SW480 (cell line): Measurements from ENCODE around the gene COPG2.

Experiments used
- DNase-seq: peaks from one replicate; pipeline ENCODE4 v3.0.0-alpha.2; 2016; ENCODE audit warnings: low spot score

COPG2 gene

DNA sequence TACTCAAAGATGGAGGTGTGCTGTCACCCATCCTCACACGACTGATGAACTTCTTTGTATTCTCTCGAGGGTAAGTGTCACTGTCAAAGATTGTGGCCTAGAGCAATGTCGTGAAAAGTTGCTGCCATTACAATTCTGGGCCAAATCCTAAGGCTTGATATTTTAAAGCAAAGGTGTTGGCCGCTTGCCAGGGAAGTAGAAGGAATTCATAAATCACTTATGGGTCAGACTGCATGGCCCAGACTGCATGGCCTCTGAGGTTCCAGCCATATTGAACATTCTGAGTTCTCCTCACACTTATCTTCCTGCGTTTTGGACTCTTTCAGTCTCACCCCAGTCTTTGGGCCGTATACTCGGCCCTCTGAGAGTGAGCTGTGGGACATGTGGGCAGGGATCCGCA, 168.1 kb downstream of the COPG2 start:
- DNase-seq: no peak

DNA sequence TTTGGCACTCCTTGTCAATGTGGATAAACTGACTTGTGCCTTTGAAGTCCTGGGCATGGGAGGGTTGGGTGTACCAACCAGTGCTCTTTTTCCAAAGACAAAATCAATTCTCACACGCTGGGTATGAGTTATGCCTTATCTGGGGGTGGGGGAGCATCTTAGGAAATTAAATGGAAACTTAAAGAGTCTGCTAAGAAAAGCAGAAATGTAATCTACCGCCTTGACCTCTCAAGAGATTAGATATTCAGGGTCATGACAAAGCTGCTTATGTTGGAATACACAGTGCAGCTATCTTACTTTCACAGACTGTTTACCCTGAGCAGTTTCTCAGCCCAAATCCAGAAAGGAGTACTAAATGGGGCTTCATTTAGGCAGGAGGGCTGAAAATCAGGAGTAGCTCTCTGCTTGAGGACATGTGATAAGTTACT, 174.1 kb downstream of the COPG2 start:
- no peak for DNase-seq

DNA sequence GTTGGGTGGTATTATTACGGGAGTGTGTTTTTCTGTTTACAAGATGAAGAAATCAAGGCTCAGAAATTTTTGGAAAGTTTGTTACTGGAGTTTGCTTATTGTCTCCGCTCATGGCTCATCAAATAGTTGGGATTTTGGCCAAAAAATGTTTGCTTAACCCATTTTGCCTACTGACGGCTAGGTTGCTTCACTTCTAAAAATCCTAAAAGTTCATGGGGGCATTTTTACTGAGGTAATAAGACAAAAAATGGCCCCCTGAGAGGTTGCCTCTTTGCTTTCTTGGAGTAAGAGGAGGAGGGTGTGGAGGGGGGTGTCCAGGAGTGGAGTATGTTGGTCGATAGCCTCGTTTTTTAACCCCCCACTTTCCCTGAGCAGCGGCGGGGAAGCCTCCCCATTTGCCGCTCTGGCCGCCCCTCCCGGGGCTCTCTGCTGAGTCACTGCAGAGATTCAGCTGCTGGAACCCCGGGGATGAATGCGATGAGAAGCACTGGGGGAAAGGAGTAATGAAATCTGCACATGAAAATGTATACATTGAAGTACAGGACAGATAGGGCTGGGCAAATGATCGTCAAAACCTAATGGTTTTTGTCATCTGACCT, 175.2 kb downstream of the COPG2 start:
- no peak for DNase-seq

DNA sequence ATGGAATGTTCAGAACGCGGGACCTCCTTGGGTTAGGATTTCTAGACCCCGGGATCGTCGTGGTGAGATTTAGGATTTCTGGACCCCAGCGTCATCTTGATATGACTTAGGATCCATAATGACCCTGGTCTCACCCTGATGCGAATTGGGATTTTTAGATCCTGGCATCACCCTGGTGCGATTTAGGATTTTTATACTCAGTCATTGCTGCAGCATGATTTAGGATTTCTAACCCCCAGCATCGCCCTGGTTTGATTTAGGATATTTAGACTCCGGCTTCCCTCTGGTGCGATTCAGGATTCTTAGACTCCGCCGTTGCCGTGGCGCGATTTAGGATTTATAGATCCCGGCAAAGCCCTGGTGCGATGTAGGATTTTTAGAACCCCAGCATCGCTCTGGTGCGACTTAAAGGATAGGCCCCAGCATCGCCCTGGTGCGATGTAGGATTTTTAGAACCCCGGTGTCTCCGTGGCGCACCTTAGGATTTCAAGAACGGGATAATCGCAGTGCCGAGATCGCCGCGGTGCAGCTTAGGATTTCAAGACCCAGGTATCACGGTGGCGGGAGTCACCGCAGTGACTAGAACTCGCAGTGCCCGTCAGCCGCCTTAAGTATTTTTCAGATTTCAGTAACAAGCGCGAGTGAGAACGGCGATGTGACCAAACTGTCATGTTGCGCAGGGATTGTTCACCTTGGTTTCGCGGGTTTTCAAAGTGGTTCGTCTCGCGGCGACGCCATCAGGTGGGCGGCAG, 175.8 kb downstream of the COPG2 start:
- no peak for DNase-seq

DNA sequence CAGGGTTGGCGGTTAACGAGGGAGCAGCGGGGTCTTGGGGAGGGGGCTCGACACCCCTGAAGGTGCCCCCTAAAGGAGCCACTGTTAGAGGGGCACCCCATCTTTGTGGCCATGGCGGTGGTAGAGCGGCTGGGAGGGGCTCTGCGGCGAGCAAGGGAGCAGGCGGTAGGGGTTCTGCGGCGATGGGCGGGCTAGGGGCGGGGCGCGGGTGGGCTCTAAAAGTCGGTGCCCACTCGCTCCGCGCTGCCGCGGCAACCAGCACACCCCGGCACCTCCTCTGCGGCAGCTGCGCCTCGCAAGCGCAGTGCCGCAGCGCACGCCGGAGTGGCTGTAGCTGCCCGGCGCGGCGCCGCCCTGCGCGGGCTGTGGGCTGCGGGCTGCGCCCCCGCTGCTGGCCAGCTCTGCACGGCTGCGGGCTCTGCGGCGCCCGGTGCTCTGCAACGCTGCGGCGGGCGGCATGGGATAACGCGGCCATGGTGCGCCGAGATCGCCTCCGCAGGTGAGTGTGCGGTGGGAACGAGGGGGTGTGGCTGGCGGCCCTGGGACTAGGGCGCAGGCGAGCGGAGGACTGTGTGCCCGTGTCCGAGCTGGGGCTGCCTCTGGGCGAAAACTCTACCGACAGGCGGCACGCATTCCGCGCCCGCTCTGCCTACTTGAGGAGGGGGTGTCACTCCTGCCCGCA, 176.6 kb downstream of the COPG2 start, which contains the start of gene MEST:
MEST (plus strand) TSS at position 245 of the 682 bp plus-strand sequence; CDS start at position 474, 229 bp downstream.
- no peak for DNase-seq

DNA sequence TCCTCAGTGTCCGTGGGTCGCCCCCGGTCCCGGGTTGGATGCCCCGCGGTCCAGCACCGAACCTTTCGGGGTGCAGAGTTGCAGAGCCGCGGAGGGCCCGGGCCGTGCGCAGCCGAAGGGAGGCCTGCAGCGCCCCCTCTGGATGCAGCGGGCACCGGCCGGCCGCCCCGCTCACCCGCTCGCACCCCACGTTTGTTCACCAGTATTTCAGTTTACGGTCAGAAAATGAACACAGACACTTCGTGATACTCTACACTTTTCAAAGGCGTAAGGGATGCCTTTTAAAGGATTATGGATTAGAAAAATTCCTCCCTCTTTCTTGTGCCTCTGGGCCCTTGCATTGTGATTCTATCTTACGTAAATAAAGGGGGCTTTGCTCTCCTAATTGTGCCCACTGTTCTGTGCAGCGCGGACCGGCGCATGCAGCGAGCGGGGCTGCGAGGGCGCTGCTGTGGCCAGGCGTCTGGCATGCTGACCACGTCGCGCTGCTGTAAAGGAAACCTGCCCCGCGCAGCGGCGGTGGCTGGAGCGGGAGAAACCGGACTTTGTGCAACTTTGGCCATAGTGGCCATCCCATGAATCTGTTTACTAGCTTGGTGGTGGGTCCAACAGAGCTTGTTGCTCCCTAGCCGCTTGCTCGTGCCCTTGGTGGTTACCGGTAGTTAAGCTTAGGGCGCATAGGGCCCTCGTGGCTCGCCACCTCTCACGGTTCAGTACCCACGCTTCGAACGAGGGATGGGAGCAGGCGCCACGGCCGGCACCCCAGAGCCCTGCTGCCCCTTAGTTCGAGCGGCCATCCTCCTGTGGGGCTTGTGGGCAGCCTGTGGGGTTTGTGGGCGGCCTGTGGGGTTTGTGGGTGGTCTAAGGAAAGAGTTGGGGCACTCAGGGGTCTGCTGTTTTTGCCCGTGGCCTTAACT, 177.4 kb downstream of the COPG2 start:
- DNase-seq: no peak

DNA sequence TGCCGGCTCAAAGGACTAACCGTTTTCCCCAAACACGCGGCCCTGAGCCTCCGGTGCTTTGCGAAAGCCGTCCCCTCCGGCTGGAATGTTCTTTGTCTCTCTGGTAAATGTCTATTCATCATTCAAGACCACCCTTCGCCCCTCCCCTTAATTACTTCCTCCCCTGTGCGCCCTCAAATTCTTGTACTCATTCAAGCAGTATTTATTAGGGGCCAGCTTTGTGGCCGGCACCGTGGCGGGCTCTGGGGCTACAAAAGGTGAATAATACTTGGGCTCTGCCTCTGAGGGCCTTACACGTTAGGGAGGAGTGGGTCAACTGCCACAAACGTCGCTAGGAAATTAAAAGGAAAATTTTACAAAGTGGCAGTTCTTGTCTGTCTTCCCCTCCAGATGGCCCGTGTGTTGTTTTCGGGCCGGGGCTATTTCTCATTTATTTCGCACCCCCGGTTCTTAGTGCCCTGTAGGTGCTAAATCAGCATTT, 178.2 kb downstream of the COPG2 start:
- no peak for DNase-seq

DNA sequence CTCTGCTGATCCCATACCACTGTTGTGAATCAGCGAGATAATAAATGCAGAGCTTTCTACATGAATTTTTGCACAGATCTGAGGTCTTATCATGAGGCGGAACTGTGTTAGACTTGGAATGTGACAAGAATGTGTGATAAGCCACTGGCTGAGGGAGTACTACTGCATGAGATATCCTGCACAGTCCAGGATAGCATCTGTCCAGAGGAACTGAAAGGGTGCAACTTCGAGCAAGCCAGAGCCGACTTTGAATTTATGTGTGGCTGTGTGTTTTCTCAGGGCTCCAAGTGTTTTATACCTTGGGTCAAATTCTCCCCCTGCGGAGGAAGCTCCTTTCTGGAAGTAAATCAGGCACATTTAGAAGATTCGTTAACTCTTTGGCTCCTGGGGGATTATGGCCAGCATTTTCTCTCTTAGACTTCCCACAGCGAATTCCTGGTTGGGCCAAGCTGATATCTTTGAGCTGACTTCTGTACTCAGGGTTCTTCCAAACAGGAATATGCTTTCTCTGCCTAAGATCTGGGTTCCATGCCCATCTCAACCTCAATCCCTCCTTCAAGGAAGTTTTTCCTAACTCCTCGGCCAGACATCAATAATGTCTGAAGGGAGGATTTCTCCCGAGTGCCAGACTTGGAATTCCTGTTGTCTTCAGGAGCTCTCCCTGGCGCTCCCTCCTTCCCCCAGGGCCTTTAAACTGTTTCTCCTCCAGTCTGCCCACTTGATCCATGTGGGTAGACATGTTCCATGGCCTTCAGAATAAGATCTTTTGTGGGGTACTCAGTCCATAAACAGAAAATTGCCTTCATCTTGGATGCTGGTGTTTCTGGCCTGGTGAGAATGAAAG, 179.2 kb downstream of the COPG2 start:
- no peak for DNase-seq

DNA sequence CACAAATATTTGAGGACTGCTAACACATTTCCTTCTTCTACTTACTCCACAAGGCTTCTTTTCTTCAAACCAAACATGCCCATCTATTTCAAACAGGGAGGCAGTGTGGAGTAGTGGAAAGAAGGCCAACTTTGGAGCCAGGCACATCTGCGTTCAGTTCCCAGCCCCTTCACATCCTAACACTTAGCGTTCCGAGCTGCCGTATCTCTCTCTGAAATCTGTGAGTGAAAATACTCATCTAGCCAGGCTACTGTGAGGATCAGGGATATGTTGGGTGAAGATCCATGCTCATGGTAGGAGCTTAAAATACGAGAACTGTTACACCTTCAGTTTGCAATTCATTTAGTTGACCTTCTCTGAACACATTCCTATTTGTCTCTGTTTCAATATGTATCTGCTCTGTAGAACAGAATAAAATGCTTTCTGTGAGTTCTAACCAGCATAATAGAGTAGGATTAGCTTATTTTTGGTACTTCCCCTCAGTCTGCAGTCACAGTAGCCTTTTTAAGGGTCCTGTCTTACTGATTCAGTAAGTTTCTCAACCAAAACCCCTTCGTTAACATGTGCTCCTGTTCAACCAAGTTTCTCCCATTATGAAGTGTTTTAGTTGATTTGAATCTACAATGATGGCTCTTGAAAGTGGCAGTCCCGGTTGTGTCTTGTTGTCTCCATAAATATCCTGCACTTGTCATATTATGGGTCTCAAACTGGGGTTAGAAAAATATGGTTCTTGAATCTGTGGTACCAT, 180.0 kb downstream of the COPG2 start:
- DNase-seq: no peak

DNA sequence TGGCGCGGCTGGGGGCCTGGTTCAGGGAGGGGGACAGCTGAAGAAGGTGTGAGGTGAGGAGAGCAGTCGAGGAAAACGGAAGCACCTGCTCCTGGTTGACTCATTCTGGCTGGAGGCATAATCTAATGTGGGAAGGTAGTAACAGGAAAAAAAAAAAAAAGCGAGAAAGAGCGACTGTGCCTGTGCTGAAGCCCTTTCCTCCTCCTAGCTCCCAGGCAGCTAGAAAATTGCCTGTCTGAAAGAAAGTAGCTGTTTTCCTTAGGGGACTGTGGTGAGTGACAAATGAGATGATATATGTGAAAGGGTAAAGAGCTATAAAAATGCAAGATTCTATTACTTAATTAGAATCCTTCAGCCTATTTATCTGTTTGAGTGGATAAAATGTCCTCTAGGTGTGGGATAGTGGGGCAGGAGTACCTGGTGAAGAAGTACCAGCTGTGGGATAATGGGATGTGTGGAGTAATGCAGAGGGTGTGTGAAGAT, 181.6 kb downstream of the COPG2 start:
- DNase-seq: no peak

DNA sequence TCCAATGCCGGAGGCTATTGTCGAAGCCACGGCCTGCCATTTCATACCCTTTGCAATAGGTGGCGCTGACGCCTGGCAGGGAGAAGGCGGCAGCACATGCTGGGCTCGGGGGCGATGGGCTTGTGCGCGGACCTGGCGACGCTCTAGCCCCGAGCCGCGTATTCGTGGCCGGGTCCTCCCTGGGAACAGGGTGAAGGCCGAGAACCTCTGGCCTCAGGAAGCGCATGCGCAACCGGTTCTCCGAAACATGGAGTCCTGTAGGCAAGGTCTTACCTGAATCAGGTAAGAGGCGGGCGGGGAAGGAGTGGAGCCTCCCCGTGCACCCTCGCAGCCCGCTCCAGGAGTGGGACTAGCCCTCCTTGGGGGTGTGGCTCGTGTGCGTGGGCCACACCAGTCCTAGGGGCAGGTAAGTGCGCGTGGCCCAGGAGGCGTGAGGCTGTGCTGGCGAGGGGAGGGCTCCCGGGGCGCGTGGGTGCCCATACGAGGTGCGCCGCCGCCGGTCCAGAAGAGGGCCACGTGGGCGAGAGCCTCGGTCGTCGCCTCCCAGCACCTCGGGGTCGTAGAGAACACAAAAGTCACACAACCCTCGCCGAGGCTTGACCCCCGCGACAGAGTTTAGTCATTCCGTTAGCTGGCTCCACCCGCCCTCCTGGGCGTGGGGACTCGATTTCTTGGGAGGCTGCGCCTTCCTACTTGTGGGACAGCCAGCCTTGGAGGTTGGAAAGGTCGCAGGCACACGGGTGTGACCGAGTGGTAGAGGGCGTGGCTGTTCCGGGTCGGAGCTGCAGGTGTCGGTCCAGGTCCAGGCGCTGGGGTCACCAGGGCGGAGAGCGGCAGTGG, 182.2 kb downstream of the COPG2 start:
- DNase-seq: peak; percentile 97

DNA sequence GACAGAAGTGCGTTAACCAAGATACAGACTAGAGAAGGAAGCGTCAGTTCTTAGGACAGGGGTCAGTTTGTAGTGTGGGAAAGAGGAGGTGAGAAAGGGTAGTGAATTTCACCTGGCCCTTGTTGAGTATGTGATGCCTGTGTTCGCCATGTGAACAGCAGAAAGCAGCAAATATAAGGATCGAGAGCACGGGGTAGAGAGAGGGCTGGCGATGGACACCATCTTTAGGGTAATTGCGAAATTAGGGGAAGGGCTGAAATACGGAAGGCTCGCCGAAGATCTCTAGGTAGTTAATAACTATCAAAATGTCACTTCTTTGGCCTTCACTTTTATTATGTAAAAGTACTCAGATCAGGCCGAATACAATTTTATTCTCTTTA, 182.8 kb downstream of the COPG2 start:
- no peak for DNase-seq

DNA sequence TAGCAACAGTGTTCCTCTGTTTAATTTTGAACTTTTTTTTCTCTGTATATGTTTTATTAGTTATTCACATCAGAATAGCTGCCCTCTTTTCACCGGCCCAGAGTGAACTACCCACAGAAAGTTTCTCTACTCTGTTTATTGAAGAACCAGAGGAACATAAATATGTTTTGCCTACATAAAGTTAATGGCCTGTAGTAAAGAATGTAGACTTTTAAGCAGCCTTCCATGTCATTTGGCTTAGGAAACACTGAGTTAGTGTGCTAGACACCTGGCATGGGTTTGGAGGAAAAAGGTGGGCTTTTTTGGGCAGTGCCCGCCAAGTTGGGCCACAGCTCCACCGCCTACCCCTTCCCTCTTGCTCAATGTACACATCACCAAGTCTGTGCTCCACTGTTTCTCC, 185.5 kb downstream of the COPG2 start:
- no peak for DNase-seq

DNA sequence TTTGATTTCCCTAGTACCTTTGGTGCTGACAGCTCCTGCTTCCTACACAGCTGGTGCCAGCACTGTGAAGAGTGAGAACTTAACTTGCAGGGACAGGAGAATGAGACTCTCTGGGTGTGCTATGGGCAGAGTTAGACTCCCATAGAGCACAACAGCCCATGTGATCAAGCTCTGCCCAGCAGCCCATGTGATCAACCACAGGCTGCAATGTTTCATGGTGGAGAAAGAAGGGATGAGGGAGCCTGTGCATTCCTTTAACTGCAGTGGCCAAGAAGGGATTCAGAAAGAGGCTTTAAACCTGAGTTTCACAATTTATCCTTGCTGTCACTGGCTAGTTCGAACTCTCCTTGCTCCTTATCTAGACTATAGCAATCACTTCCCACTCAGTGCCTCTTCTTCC, 186.7 kb downstream of the COPG2 start:
- DNase-seq: no peak

DNA sequence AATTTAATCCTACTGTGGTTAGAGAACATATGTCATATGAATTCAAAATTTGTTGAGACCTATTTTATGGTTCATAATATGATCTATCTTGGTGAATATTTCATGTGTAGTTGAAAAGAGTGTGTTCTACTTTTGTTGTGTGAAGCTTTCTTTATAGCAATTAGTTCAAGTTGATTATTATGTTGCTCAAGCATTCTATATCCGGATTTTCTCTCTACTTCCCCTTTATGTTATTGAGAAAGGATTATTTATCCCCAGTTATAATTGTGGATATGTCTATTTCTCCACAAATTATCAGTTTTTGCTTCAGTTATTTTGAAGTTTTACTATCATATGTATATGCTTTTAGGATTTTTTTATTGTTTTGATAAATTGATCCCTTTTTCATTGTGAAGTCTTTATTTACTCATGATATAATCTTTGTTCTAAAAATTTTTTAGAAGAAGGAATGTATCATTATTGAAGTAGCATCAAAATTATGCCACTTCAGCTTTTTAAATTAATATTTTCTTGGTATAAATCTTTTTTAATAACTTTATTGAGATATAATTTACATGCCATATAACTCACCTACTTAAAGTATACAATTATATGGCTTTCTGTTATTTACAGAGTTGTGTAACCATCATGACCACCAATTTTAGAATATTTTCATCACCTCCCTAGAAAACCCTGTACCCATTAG, 188.7 kb downstream of the COPG2 start:
- DNase-seq: no peak

DNA sequence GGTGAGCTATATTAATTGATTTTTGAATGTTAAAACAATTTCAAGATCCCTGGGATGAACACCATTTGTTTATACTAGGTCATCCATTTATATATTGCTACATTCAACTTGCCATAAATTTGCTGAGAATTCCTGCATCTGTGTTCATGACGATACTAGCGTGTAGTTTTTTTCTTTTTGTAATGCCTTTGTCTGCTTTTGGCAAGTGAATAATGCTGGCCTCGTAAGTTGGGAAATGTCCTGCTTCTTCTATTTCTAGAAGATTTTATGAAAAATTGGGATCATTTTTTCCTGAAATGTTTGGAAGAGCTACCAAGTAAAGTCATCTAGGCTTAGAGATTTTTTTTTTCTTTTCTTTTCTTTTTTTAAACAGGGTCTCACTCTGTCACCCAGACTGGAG, 189.6 kb downstream of the COPG2 start:
- DNase-seq: no peak

DNA sequence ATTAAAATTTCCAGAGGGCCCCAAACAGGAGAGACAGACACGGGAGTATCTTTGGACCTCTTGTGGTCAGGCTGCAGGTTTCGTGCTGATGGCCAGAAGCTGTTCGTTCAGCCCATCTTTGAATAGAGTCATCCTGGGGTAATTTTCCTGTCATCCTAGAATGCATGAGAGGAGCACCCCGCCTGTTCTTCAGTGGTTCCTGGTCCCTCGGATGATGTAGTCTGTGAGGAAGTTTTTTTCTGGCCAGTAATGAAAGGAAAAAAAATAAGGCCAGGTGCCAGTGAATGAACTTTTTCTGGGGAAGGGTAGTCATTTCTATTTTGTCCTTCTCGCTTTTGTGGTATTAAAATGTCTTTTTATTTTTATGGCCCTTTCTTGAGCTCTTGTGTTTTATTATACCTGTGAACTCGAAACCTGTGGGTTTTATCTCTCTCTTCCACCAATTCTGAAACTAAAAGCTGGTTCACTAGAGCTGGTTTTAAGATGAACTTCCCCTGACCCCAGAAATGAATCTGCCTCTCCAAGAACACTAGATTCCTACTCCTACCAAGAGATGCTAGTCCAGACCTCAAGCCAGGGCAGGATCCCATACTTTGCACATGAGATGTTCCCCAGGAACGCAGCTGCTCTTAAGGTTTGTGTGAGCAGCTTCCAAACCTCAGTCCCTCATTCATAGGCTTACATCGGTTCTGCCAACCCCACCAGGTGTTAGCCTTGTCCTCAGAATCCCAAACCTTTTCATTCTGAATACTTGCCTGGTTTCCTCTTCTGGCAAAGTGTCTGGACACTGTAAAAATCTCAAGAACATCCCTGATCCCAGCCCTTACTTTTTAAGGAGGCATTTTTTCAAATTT, 192.0 kb downstream of the COPG2 start:
- DNase-seq: no peak

DNA sequence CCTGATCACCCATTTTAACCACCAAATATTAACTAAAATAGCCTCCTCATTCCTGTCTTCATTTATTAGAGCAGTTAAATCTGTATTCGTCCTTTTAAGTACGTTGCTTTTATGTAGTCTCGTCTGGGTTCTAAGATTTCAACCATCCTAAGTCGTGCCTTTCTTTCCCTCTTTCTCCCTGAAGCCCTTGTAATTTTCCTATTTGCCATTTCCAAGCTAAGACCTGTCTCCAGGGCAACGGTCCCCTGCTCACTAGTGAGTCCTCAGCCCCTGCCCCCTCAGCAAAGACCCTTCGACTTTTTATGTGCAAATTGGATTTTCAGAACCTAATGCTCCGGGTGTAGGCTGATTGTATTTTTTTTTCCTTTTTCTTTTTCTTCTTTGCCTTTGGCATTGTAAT, 192.8 kb downstream of the COPG2 start:
- no peak for DNase-seq
